ENCODE data around the gene LGALS7. TPM values are rescaled to one million over a fixed set of nuclear protein-coding genes. Genes with fewer than 3 reads are reported as not detected.
"Not testable (repeated sequence)": the region's sequence is repeated elsewhere in the genome, so short reads cannot be mapped to it uniquely, and the experiment has no call there.

Gene LGALS7
- total RNA-seq, 2 experiments from 2014 or later: not detected

DNA sequence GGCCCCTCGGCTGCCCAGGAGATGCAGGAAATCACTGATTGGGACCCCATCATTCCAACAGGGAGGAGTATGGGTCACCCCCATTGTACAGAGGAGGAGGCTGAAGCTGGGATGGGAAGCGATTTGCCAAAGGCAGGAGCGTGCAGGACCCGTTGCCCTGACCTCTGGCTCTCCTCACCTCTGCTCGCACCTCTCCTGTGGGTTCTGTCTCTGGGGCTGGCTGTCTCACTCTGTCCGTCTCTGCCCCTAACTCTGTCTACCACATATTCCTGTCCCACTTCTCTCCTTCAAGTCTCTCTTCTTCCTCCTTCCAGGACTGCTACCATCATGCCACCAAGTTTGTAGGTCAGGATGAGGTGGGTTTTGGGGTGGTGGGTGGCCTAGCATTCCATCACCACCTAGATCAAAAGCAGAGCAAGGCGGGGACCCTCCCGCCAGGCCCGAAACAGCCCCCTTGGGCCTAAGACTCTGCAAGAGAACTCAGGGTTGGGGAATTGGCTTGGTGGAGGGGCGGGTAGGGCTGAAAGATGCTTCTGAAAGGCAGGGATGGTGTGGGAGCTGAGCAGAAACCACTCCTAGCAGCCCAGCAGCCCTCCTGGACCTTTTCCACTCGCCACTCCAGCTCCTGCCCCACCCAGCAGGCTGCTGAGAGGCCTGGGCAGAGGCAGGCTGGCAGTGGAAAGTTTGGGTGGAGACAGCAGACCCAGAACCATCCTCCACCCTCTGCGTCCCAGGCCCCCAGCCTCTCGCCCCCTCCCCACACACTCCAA, 1.0 kb upstream of the LGALS7 start:
- Mint-ChIP-seq H3K9me3 (no peaks in the 10 kb centered on the region), H3K4me1 (peaks cover 3% of the 10 kb centered on the region), H3K27ac (no peak overlapping the region), H3K4me3 (no peak overlapping the region), H3K36me3 (no peaks in the 10 kb centered on the region), H3K27me3 (peaks cover 6% of the 10 kb centered on the region)
- DNase-seq (no peak), ATAC-seq (ENCODE audit: low read depth) (no peak)
- POLR2A ChIA-PET: no interaction called here

GRCh38 chr19:38771569-38771968, 1.7 kb downstream of the LGALS7 start:
- ATAC-seq (ENCODE audit: low read depth); H3K27ac Mint-ChIP-seq: not testable (repeated sequence)

GRCh38 chr19:38770949-38771275, 2.4 kb downstream of the LGALS7 start:
- ATAC-seq (ENCODE audit: low read depth): peak; percentile 79
- DNase-seq, H3K4me1 Mint-ChIP-seq, H3K4me3 Mint-ChIP-seq, H3K36me3 Mint-ChIP-seq, H3K27ac Mint-ChIP-seq, H3K9me3 Mint-ChIP-seq, H3K27me3 Mint-ChIP-seq, POLR2A ChIA-PET: not testable (repeated sequence)

More at GRCh38 chr19:38771569-38771968, 1.7 kb downstream of the LGALS7 start:
- DNase-seq, H3K36me3 Mint-ChIP-seq, H3K9me3 Mint-ChIP-seq, H3K4me1 Mint-ChIP-seq, POLR2A ChIA-PET, H3K4me3 Mint-ChIP-seq, H3K27me3 Mint-ChIP-seq: not testable (repeated sequence)

GRCh38 chr19:38770228-38770948, 2.9 kb downstream of the LGALS7 start:
- H3K27me3 Mint-ChIP-seq, H3K27ac Mint-ChIP-seq, H3K4me1 Mint-ChIP-seq, H3K36me3 Mint-ChIP-seq, H3K9me3 Mint-ChIP-seq, H3K4me3 Mint-ChIP-seq, DNase-seq: not testable (repeated sequence)
- POLR2A ChIA-PET: interaction anchor here (1.0 to 1.4 kb wide), 5 partner anchors 61 to 99 kb away, joined by 3 to 12 read pairs (median 7); partner anchors contain the start of gene ECH1
- peak; percentile 15 for ATAC-seq (ENCODE audit: low read depth)

DNA sequence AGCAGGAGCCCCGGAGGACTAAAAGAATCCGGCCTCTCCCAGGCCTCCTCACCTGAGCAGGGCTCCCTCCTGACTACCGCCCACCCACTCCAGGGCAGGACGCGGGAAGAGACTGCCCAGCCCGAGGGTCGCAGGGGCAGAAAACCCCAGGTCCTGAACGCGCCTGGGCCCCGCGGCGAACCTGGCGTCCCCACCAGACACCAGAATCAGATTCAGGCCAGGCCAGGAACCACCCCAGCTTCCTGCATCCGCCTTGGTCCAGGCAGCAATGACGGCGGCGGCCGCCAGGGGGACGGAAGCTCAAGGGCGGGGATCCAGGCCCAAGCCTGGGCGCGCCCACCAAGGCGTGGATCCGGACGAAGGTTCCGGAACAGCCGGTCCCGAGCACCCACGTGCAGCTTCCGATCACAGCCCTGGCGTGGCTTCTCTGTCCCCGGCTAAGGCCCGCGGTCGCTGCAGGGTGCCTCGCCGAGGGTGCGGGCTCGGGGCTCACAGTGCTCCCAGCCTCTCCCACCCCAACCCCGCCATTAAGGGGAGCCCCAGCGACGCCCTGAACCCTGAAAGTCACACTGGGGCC, 3.6 kb downstream of the LGALS7 start:
- peaks cover 6% of the 10 kb centered on the region for H3K4me1 Mint-ChIP-seq
- H3K9me3 Mint-ChIP-seq: no peaks in the 10 kb centered on the region
- H3K36me3 Mint-ChIP-seq: no peaks in the 10 kb centered on the region
- POLR2A ChIA-PET: interaction anchor here (0.7 to 1.4 kb wide), 10 partner anchors 17 to 161 kb away, joined by 3 to 12 read pairs (median 4); partner anchors contain the start of genes ECH1, EIF3K, MRPS12 and SARS2
- peak overlapping the region; percentile 53 for H3K4me3 Mint-ChIP-seq
- DNase-seq: peak; percentile 92
- ATAC-seq (ENCODE audit: low read depth): peak; percentile 84
- no peaks in the 10 kb centered on the region for H3K27me3 Mint-ChIP-seq
- peak overlapping the region; percentile 70 for H3K27ac Mint-ChIP-seq

GRCh38 chr19:38766276-38767047, 6.9 kb downstream of the LGALS7 start:
- POLR2A ChIA-PET: no interaction called here
- Mint-ChIP-seq H3K4me3 (no peak overlapping the region), H3K27ac (no peak overlapping the region), H3K9me3 (no peaks in the 10 kb centered on the region), H3K36me3 (no peaks in the 10 kb centered on the region), H3K4me1 (peaks cover 6% of the 10 kb centered on the region), H3K27me3 (peaks cover under 1% of the 10 kb centered on the region)
- ATAC-seq (ENCODE audit: low read depth) (no peak), DNase-seq (no peak)

GRCh38 chr19:38765214-38765613, 8.1 kb downstream of the LGALS7 start:
- POLR2A ChIA-PET: interaction anchor here (0.9 kb wide), 1 partner anchor 22 kb away, joined by 3 read pairs; no protein-coding TSS in a partner anchor
- peaks cover 2% of the 10 kb centered on the region for H3K27me3 Mint-ChIP-seq
- peaks cover 6% of the 10 kb centered on the region for H3K4me1 Mint-ChIP-seq

DNA sequence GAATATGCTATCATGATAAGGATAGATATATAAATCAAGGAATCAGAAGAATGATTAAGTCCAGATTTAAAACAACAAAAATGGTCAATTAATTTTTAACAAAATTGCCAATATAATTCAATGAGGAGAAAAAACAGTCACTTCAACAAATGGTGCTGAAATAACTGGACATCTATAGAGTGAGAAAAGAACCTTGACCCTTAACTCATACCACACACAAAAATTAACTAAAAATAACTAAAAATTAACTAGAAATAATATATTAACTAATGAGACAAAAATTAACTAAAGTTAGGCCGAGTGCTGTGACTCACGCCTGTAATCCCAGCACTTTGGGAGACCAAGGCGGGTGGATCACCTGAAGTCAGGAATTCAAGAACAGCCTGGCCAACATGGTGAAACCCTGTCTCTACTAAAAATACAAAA, 9.5 kb downstream of the LGALS7 start:
- DNase-seq: no peak
- POLR2A ChIA-PET: no interaction called here
- Mint-ChIP-seq H3K4me3 (no peak overlapping the region), H3K4me1 (no peaks in the 10 kb centered on the region), H3K9me3 (no peaks in the 10 kb centered on the region), H3K27ac (no peak overlapping the region), H3K36me3 (no peaks in the 10 kb centered on the region), H3K27me3 (peaks cover 2% of the 10 kb centered on the region)
- ATAC-seq (ENCODE audit: low read depth): no peak

More at GRCh38 chr19:38765214-38765613, 8.1 kb downstream of the LGALS7 start:
- no peak for DNase-seq
- no peaks in the 10 kb centered on the region for H3K9me3 Mint-ChIP-seq
- no peak for ATAC-seq (ENCODE audit: low read depth)
- no peak overlapping the region for H3K27ac Mint-ChIP-seq
- no peak overlapping the region for H3K4me3 Mint-ChIP-seq
- no peaks in the 10 kb centered on the region for H3K36me3 Mint-ChIP-seq

- H3K4me3 Mint-ChIP-seq; H3K4me1 Mint-ChIP-seq; ATAC-seq (ENCODE audit: low read depth); H3K36me3 Mint-ChIP-seq; H3K9me3 Mint-ChIP-seq; H3K27ac Mint-ChIP-seq; DNase-seq; POLR2A ChIA-PET; H3K27me3 Mint-ChIP-seq: not testable (repeated sequence)
Measured at GRCh38 chr19:38761884-38762389, 11.4 kb downstream of the LGALS7 start.

GRCh38 chr19:38760805-38761517, 12.4 kb downstream of the LGALS7 start:
- ATAC-seq (ENCODE audit: low read depth); DNase-seq; H3K4me3 Mint-ChIP-seq; H3K36me3 Mint-ChIP-seq; H3K4me1 Mint-ChIP-seq; H3K27ac Mint-ChIP-seq; H3K9me3 Mint-ChIP-seq; H3K27me3 Mint-ChIP-seq; POLR2A ChIA-PET: not testable (repeated sequence)

DNA sequence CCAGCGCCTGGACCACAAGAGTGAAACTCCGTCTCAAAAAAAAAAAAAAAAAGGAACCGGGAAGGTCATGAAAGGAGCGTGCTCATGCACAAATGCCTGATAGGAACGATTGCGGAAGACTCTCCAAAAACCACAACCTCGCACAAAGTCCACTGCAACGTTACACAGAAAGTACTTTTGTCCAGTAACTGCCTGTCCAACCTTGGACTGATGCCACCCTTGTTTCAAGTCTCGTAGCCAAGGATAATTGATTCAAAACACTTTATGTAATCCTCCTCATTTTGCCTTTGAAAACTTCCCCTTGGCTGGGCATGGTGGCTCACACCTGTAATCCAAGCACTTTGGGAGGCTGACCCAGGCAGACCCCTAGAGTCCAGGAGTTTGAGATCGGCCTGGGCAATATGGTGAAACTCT, 13.7 kb downstream of the LGALS7 start:
- Mint-ChIP-seq H3K36me3 (no peaks in the 10 kb centered on the region), H3K27ac (no peak overlapping the region), H3K9me3 (no peaks in the 10 kb centered on the region), H3K27me3 (peaks cover 2% of the 10 kb centered on the region), H3K4me1 (no peaks in the 10 kb centered on the region), H3K4me3 (no peak overlapping the region)
- DNase-seq (no peak), ATAC-seq (ENCODE audit: low read depth) (no peak)
- POLR2A ChIA-PET: no interaction called here

DNA sequence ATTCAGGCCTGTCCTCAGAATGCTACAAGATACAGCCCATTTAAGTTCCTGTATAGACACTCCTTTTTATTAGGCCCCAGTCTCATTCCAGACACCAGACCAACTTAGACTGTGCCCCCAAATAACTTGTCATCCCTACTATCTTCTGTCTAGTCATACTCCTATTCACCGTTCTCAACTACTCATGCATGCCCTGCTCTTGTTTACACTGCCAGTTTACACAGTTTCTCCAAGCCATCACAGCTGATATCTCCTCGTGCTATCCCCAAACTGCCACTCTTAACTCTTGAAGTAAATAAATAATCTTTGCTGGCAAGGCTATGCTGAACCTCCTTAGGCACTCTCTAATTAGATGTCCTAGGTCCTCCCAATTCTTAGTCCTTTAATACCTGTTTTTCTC, 19.1 kb downstream of the LGALS7 start:
- DNase-seq; H3K4me1 Mint-ChIP-seq; POLR2A ChIA-PET; H3K9me3 Mint-ChIP-seq; ATAC-seq (ENCODE audit: low read depth); H3K4me3 Mint-ChIP-seq; H3K36me3 Mint-ChIP-seq; H3K27ac Mint-ChIP-seq: not testable (repeated sequence)
- peaks cover 21% of the 10 kb centered on the region for H3K27me3 Mint-ChIP-seq

All from activated naive CD8-positive, alpha-beta T cell treated with anti-CD3 and anti-CD28 coated beads, Interleukin-2, amount 10 ng/mL, durations not matched to agents 7 days and 5 days (primary cell).